ENCODE data around the gene CDH13. TPM values are rescaled to one million over a fixed set of nuclear protein-coding genes. Genes with fewer than 3 reads are reported as not detected.

The CDH13 gene
- polyA plus RNA-seq, 4 donors, result 9.4 to 16.6 (median 13.4) TPM

- no peak for DNase-seq (ENCODE audit: low read depth in 4 of 4, low spot score in 2 of 4)
Observed at GRCh38 chr16:83508295-83508694, 881.5 kb downstream of the CDH13 start.

GRCh38 chr16:83509316-83509715 is 882.5 kb downstream of the CDH13 start:
- DNase-seq (ENCODE audit: low read depth in 4 of 4, low spot score in 2 of 4), result no peak

DNA sequence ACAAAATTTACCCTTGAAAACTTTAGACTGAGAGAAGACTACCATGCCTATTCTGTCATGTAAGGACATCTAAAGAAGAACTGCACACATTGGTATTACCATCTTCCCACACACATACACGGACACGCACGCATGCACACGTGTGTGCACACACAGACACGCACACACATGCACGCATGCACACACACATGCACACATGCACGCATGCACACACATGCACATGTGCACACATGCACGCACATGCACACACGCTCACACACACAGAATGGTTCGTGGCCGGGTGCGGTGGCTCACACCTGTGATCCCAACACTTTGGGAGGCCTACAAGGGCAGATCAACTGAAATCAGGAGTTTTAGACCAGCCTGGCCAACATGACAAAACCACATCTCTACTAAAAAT is 884.1 kb downstream of the CDH13 start:
- DNase-seq (ENCODE audit: low read depth in 4 of 4, low spot score in 2 of 4), result no peak

DNA sequence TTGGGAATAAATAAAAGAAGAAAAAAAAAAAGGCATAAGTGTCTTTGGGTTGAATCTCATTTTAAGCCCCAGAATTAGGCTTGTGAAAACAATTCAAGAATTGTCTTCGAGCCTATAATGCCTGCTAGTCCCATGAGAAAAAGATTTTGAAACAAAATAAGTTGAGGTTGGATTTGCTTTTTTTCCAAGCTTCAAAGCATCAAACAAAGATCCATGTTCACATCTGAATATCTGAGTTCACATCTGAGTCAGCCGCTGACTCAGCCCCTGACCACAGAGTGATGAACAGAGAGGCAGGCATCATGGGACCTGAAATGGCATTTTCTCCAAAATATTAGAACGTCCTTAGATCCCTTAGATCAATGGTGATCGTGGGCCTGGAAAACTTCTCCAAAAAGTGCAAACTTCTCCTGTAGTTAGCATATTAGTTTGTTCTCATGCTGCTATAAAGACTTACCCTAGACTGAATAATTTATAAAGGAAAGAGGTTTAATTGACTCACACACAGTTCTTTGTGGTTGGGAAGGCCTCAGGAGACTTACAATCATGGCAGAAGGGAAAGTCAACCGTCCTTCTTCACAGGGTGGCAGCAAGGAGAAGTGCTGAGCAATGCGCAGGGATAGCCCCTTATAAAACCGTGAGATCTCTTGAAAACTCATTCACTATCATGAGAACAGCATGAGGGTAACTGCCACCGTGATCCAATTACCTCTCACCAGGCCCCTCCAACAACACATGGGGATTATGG is 886.4 kb downstream of the CDH13 start:
- DNase-seq (ENCODE audit: low read depth in 4 of 4, low spot score in 2 of 4), result no peak

DNA sequence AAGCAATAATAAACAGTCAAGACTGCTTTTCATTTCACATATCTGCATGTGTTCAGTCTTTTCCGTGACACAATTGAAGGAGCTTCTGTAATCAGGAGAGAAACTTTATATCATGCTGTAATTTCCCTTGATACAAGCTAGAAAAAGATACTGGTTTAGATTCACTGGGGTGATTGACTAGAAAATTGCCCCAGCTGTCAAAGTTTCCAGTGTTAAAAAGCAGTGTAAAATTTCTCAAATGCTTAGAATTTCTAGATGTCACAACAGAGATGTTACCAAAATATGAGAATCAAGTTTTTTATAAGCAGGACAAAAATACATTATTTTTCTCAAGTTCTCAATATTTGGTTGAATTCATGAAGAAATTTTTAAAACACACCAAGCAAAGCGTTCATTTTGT is 888.6 kb downstream of the CDH13 start:
- DNase-seq (ENCODE audit: low read depth in 4 of 4, low spot score in 2 of 4), result no peak

GRCh38 chr16:83516931-83517330 is 890.2 kb downstream of the CDH13 start:
- no peak for DNase-seq (ENCODE audit: low read depth in 4 of 4, low spot score in 2 of 4)

GRCh38 chr16:83517398-83517797 is 890.6 kb downstream of the CDH13 start:
- no peak for DNase-seq (ENCODE audit: low read depth in 4 of 4, low spot score in 2 of 4)

- DNase-seq (ENCODE audit: low read depth in 4 of 4, low spot score in 2 of 4), result no peak
Observed at GRCh38 chr16:83520596-83520995, 893.8 kb downstream of the CDH13 start.

GRCh38 chr16:83530293-83530692 is 903.5 kb downstream of the CDH13 start:
- no peak for DNase-seq (ENCODE audit: low read depth in 4 of 4, low spot score in 2 of 4)

DNA sequence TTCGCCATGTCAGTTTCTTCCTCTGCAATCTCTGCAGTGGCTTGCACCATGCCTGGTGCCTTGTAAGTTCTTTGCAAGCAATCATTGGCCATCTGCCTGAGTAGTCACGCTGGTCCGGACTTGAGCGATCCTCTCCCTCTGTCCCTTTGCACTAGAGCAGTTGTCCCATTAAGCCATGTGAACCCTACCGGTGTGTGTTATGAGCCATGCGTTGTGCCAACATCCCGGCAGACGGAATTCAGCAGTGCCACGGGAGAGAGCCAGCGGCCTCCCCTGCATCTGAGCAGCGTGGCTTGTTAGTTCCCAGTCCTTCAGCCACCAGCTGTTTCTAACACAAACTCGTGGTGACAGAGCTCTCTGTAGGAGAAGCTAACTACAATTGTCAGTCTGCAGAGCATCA is 905.9 kb downstream of the CDH13 start:
- DNase-seq (ENCODE audit: low read depth in 4 of 4, low spot score in 2 of 4), result no peak

DNA sequence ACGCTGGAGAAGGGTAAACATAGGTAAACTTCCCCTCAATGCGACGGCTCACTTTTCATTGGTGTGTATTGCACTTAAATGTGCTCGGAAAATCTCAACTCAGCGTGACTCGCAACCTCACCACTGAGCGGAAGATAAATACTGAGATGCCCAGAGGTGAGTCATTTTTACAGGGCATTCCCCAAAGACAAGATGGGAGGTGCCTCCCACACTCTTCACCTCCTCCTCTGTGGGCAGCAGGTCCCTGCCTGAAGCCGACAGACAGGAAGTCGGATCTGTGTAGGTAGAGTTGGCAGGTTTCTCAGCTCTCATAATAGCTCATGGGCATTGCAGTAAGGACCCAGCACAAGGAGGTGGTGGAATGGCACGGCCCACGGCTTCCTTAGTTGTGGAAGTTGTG is 906.4 kb downstream of the CDH13 start:
- DNase-seq (ENCODE audit: low read depth in 4 of 4, low spot score in 2 of 4), result no peak

DNA sequence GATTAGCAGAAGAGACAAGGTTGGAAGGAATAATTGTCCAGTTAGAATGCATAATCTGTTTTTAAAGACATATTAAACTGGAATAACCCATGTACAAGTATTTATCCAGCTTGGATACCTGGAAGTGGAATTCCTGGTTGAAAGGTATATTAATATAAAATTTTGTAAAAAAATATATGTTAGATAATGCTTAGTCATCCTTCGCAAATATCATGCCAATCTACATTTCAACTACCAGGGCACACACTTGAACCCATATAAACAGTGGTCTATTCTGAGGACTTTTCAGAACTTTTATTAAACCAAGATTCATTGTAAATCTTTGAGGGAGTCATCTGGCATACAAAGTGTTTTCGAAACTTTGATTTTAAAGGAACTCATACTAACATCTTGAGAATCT is 911.9 kb downstream of the CDH13 start:
- DNase-seq (ENCODE audit: low read depth in 4 of 4, low spot score in 2 of 4), result no peak

GRCh38 chr16:83539736-83540490 is 913.1 kb downstream of the CDH13 start:
- DNase-seq (ENCODE audit: low read depth in 4 of 4, low spot score in 2 of 4), result no peak

GRCh38 chr16:83541231-83541630 is 914.5 kb downstream of the CDH13 start:
- DNase-seq (ENCODE audit: low read depth in 4 of 4, low spot score in 2 of 4), result no peak

- no peak for DNase-seq (ENCODE audit: low read depth in 4 of 4, low spot score in 2 of 4)
Observed at GRCh38 chr16:83542491-83542890, 915.7 kb downstream of the CDH13 start.

- DNase-seq (ENCODE audit: low read depth in 4 of 4, low spot score in 2 of 4), result no peak
Observed at GRCh38 chr16:83549316-83550182, 922.8 kb downstream of the CDH13 start.

DNA sequence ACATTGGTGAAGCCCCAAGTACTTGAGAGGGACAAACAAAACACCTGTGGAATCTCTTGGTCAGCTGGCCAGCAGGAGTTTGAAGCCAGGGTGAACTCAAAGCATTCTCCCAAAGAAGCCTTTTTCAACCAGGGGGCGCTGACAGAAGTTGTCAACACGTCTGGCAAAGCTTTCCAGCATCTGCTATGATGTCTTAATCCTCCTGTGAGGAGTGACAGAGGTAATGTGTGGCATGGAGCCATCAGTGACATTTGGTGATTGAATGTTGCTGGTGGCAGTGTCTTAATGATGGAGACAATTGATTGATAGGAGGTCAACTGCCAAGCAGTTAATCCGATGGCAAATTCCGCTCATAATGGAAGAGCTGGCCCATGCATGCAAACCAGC is 923.4 kb downstream of the CDH13 start:
- DNase-seq (ENCODE audit: low read depth in 4 of 4, low spot score in 2 of 4), result no peak

- no peak for DNase-seq (ENCODE audit: low read depth in 4 of 4, low spot score in 2 of 4)
Observed at GRCh38 chr16:83552228-83552627, 925.5 kb downstream of the CDH13 start.

- DNase-seq (ENCODE audit: low read depth in 4 of 4, low spot score in 2 of 4), result no peak
Observed at GRCh38 chr16:83552930-83553329, 926.2 kb downstream of the CDH13 start.

GRCh38 chr16:83554096-83554495 is 927.3 kb downstream of the CDH13 start:
- no peak for DNase-seq (ENCODE audit: low read depth in 4 of 4, low spot score in 2 of 4)

DNA sequence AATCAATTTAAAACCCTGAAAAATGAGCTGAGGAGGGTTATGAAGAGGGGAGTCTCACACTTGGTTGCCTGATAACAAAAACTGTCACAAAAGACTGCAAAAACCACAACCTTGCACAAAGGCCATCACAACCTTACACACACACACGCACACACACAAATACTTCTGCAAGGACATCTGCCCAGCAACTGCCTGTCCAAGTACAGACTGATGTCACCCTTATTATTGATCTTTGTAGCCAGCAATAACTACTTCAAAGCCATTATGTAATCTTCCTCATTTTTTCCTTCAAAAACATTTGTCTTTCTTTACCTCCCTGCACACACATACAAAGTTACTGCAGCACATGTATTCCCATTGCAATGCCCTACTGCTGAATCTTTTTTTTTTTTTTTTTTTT is 927.8 kb downstream of the CDH13 start:
- DNase-seq (ENCODE audit: low read depth in 4 of 4, low spot score in 2 of 4), result no peak

All from left renal cortex interstitium (tissue), 4 donors.